Measurements from ENCODE around the gene DSTN.

Gene DSTN

DNA sequence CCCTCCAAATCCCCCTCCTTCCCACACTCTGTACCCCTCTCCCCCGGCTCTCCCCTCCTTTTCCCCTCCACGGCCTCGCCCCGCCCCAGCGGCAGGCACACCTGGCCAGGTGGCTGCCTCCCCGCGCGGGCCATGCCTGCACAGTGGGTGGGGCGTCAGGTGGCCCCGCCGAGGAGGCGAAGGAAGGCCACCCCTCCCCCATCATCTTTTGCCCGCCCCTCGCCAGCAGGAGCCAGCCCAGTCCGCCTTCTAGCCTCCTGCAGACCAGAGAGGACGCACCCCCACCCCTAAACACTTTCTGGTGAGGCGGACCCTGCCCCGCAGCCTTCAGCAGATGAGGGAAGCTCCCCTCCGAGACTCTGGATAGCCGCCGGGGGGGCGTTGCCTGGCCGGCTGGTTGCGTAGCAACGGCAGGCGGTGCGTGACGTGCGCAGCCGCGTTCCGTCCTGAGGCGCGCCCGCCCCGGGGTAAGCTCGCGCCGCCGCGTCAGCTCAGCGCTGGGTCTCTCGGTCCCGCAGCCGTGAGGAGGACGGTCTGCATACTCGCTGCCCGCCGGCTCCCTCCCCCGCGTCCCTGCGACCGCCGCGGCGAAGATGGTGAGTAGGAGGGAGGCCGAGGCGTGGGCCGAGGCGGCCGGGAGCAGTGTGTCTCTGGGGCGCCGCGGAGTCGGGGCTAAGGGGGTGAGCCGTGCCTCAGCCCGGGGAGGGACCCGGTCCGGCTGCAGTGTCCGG lies at the start of gene DSTN:
TSS of gene DSTN (plus strand) at position 460 of the 731 bp plus-strand sequence. CDS start at position 594, 134 bp downstream.
- DNase-seq (ENCODE audit: low read depth in 2 of 2) = peak; percentile 71 to 76

GRCh38 chr20:17520583-17520982 lies 49.3 kb upstream of the DSTN start:
- DNase-seq (ENCODE audit: low read depth in 2 of 2) = no peak

DNA sequence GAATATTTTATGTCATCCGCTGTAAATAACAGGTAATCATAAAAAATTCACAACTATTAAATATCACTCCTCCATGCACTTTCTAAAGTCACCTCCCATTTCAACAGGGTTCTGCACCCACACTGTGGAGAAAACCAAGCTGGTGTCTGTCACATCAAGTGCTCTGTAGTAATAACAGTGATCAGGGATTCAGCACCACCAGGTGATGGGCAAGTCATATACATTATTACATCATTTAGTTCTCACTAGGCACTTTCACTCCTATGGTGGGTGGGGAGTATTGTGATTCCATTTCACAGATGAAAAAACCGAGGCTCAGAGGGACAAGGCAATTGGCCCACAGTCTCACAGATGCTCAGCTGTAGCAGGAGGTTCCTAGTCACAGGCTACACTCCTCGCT lies 47.3 kb upstream of the DSTN start:
- DNase-seq (ENCODE audit: low read depth in 2 of 2) = no peak

- DNase-seq (ENCODE audit: low read depth in 2 of 2) = no peak
These were observed 46.5 kb upstream of the DSTN start for GRCh38 chr20:17523326-17523725.

DNA sequence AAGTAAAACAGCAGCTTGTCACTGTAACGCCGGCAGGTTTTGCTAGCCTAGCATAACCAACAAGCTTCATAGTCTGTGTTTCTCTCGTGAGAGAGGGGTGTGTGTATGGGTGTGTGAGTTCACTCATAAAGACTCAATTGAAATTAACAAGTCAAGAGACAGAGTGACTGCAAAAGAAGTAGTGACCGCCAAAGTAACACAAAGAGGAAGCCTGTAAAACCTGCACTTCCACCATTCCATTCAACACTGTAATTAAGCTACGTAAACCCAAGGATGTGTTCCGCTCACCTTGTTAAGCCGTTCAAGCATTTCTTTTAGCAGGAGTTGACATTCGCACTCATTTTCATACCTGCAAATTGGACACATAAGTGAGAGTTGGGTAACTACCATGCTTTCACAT lies 45.3 kb upstream of the DSTN start:
- no peak for DNase-seq (ENCODE audit: low read depth in 2 of 2)

- DNase-seq (ENCODE audit: low read depth in 2 of 2) = no peak
These were observed 44.7 kb upstream of the DSTN start for GRCh38 chr20:17525132-17525531.

DNA sequence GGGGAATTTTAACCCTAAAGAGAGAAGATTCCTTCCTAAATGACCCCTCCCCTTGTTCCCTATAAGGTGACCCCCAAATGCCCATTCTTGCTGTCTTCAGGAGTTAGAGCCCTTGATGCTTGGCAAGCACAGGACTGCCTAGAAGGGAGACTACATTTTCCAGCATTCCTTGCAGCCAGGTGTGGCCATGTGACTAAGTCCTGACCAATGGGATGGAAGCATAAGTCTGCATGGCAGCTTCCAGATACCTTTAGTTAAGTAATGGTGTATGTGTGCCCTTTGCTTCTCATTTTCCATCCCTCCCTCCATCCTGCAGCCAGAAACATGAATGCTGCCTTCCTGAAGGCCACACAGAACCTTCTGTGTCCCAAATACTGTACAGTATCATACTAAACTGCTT lies 44.2 kb upstream of the DSTN start:
- DNase-seq (ENCODE audit: low read depth in 2 of 2) = no peak

- no peak for DNase-seq (ENCODE audit: low read depth in 2 of 2)
These were observed 40.3 kb upstream of the DSTN start for GRCh38 chr20:17529586-17529985.

- DNase-seq (ENCODE audit: low read depth in 2 of 2) = no peak
These were observed 39.7 kb upstream of the DSTN start for GRCh38 chr20:17530153-17530552.

GRCh38 chr20:17530716-17531664 lies 38.9 kb upstream of the DSTN start, which contains the start of gene BFSP1:
BFSP1 (minus strand) TSS chr20:17531379; CDS start chr20:17531329, 50 bp downstream.
- peak in 1 of 2 donors; percentile 1 for DNase-seq (ENCODE audit: low read depth in 2 of 2)

DNA sequence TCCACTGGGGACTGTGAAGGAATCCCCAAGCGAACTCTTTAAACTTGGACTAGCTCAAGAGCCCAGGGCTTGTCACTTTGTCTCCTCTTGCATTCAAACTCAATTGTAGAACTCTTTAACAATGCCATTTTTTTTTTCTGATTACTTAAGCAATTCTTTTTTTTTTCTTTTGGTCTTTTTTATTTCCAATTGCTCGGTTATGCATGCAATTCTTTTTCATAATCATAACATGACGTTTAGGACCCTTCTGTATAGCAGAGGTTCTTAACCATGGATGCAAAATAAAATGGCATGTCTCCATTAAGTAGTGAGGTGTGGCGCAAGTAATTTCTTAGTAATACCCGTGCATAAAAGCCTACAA lies 38.2 kb upstream of the DSTN start:
- no peak for DNase-seq (ENCODE audit: low read depth in 2 of 2)

- no peak for DNase-seq (ENCODE audit: low read depth in 2 of 2)
These were observed 36.5 kb upstream of the DSTN start for GRCh38 chr20:17533396-17533795.

GRCh38 chr20:17534077-17534476 lies 35.8 kb upstream of the DSTN start:
- DNase-seq (ENCODE audit: low read depth in 2 of 2) = no peak

DNA sequence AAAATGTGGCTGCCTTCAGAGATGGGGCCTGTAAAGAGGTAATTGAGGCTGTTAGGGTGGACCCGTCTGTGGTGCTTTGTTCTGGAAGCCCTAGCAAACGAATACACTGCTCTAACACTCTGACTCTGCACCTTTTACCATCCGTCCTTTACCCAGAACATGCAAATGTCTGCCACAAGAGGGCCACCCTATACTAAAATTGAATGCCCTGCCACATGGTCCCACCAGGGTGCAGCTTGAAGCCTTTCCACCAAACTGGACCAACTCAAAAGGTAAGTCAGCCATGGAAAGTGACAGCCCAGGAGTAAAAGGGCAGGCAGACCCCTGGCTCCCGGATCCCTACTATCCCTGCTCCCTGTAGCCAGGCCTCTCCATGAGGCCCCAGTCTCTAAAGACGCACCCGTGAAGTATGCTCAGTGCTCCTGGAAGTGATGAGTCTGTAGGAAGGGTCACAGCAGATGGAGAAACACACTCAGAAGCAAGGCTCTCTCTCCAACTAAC lies 32.9 kb upstream of the DSTN start:
- DNase-seq (ENCODE audit: low read depth in 2 of 2) = peak; percentile 25 to 34

DNA sequence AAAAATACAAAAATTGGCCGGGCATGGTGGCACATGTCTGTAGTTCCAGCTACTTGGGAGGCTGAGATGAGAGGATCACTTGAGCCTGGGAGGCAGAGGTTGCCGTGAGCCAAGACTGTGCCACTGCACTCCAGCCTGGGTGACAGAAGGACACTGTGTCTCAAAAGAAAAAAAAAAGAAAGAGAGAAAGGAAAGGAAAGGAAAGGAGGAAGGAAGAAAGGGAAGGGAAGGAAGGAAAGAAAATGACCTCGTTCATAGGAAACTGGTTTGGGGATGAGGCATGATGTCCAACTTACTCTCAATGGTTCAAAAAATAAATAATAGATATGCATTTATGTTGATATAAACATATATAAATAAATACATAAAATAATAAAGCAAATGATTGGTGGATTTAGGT lies 31.9 kb upstream of the DSTN start:
- DNase-seq (ENCODE audit: low read depth in 2 of 2) = no peak

DNA sequence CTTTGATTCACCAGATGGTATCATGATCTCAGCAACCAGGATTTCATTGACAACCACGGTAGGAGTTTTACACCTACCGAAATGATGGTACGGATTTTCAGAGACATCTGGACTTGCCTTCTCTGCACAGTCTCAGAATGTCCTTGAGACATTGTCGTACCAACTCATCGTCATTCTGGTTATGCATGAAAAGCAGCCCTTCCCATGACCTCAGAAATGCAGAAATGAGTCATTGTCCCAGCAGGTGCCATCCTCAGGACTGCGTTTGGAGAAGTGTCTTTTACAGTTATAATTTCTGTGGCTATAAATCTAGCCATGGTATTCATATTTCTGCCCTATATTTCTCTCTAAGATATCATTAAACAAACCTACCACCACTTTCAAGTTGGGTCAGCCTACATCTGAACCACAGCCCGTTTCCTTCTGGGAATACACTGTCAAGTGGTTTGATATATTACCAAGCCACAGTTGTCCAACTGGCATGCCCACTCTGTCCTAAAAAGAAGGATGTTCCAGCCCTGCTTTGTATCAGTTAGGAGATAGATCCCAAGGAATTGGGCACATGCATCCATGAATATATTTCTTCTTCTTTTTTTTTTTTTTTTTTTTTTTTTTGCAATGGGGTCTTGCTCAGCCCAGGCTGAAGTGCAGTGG lies 31.2 kb upstream of the DSTN start:
- DNase-seq (ENCODE audit: low read depth in 2 of 2) = no peak

- DNase-seq (ENCODE audit: low read depth in 2 of 2) = no peak
These were observed 28.3 kb upstream of the DSTN start for GRCh38 chr20:17541596-17541995.

DNA sequence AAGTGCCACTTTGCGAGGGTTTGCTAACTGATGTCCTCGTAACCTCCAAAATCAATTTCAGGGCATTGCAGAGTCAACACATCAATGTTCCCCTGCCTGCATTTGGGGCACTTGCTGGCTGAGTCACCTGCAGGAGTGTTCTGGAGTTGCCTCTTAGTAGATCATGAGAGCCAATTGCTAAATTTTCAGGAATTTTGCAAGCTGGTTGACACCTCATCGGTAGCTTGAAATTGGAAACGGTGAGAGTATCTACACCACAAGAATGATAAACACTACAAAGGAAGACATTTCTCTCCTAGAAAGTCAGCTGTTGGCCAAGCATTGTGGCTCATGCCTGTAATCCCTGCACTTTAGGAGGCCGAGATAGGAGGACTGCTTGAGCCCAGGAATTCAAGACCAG lies 27.9 kb upstream of the DSTN start:
- DNase-seq (ENCODE audit: low read depth in 2 of 2) = no peak

DNA sequence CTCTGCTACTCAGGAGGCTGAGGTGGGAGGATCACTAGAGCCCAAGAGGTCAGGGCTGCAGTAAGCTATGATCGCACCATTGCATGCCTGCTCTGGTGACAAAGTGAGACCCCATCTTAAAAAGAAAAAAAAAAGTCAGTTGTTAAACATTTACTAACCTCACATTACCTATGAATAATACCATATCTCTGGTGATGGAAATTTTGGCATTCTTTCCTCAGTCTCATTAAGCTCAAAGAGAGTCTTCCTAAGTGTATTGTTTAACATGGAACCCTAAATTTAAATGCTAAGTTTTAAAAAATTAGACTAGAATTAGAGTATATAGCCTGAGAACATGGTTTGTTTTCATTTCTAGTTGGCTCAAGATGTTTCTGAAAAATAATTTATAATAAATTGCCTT lies 27.4 kb upstream of the DSTN start:
- no peak for DNase-seq (ENCODE audit: low read depth in 2 of 2)

GRCh38 chr20:17542993-17543412 lies 26.9 kb upstream of the DSTN start:
- no peak for DNase-seq (ENCODE audit: low read depth in 2 of 2)

DNA sequence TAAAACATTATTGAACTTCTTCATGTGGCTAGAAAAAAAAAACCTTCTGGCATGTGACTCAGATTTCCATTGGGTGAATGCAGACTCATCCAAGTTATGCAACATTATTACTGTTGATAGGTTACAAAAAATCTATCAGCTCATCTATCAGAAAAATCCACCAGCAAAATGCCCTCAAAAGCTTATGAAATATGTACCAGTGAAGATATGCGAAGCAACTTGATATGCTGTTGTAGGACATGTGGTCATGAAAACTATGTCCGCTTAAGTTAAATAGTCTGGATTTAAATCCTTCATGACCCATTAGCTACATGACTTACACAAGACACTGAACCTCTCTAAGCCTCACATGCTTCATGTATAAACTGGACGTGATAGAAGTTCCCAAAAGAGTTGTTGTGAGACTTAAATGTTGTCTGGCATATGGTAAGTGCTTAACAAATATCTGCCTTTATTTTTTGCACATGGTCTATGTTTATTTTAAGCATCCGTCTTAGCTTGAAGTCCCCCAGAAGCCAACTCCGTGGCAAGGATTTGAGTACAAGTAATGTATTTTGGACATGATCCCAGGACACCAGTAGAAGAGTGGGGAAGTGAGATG lies 26.2 kb upstream of the DSTN start:
- no peak for DNase-seq (ENCODE audit: low read depth in 2 of 2)

DNA sequence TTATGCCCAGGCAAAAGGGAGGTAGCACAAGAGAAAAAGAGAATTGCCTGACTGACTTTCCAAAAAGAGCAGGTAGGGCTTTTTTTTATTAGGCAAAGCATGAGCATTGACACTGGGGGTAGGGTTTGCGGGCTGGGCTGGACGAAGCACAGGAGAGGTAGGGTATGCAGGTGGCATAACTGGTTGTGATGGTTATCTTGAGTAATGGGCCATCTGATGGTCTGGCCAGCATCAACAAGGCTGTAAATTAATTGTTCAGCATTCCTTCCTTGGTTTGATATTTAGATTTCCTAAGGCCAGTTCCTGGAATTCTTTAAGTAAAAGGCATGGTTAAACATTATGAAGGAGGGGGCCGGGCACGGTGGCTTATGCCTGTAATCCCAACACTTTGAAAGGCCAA lies 24.7 kb upstream of the DSTN start:
- no peak for DNase-seq (ENCODE audit: low read depth in 2 of 2)
